ENCODE measurements around the gene LAMA5. TPM values are rescaled to one million over a fixed set of nuclear protein-coding genes. Genes with fewer than 3 reads are reported as not detected.
A peak's percentile ranks its signal among the peaks of the same experiment; 100 is the strongest.

The LAMA5 gene
- polyA plus RNA-seq, 3 donors: 0.05 TPM; not detected in 2

DNA sequence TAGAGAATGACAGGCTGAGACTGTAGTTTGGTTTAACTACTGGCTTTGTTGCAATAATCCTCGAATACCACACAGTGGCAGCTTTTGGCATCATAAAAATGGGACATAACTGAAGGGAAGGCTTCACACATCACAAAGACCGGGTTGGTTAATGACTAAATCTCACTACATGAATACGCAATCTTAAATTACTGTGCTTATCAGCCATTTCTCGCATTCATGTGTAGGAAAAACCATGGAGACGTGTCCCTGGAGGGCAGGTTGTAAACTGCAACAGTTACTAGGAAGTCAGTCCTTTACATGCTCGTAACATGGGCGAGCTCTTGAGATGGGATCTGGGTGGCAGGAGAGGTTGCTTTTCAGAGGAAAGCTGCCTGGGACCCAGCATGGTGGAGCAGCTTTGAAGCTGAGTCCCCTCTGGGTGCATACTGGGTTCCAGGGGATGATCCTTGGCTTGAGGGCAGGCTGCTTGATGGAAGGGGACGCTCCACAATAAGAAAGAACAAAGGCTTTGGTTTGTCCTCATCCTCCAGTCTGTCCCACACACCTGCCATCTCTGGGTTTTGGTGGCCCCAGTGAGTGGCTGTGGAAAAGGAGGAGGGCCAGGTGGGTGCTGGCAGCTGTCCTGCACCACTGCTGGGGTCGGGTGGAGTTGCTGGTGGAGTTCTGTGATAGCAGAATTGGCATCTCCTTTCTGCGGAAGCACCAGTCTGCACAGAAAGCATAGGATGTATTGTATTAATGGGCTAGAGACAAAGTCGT lies 21.9 kb upstream of the LAMA5 start:
- Mint-ChIP-seq H3K27me3 (ENCODE audit: low read depth in 3 of 3) (no peaks in the 10 kb centered on the region), H3K27ac (peak overlapping the region in 2 of 7 donors; percentile 62 to 79), H3K36me3 (peaks cover 39 to 59% of the 10 kb centered on the region in 2 donors), H3K4me1 (peaks cover 26% of the 10 kb centered on the region), H3K9me3 (peaks cover 0 to 1% (median 0%) of the 10 kb centered on the region in 7 donors), H3K4me3 (no peak overlapping the region)
- H3K9me3 ChIP-seq (replicated peaks in 1 of 2; ENCODE audit: control insufficient read depth in 1 of 2, insufficient read depth in 1 of 2, low read length in 2 of 2): no peaks in the 10 kb centered on the region
- H2AFZ ChIP-seq (ENCODE audit: insufficient read depth, low read depth, low read length, poor library complexity, severe bottlenecking): no peak overlapping the region
- no peak overlapping the region for H3K4me2 ChIP-seq (replicated peaks; ENCODE audit: extremely low read depth, low read length, poor library complexity, severe bottlenecking)
- WGBS (ENCODE audit: insufficient coverage): 88% methylated on average over 7 of the region's 11 CpGs
- peaks cover 29% of the 10 kb centered on the region for H4K20me1 ChIP-seq (ENCODE audit: insufficient read depth, low read length)
- no peak overlapping the region for H3K27ac ChIP-seq (ENCODE audit: low read depth in 1 of 2, low read length in 2 of 2)
- TF ChIP-seq, protein P1, sequence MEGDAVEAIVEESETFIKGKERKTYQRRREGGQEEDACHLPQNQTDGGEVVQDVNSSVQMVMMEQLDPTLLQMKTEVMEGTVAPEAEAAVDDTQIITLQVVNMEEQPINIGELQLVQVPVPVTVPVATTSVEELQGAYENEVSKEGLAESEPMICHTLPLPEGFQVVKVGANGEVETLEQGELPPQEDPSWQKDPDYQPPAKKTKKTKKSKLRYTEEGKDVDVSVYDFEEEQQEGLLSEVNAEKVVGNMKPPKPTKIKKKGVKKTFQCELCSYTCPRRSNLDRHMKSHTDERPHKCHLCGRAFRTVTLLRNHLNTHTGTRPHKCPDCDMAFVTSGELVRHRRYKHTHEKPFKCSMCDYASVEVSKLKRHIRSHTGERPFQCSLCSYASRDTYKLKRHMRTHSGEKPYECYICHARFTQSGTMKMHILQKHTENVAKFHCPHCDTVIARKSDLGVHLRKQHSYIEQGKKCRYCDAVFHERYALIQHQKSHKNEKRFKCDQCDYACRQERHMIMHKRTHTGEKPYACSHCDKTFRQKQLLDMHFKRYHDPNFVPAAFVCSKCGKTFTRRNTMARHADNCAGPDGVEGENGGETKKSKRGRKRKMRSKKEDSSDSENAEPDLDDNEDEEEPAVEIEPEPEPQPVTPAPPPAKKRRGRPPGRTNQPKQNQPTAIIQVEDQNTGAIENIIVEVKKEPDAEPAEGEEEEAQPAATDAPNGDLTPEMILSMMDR (IDR thresholded peaks at IDR 0.05): no peak
- H3K4me1 ChIP-seq (ENCODE audit: control insufficient read depth in 1 of 2, insufficient read depth in 2 of 2, low read length in 2 of 2): peaks cover 19 to 25% of the 10 kb centered on the region in 2 donors
- no peaks in the 10 kb centered on the region for H3K27me3 ChIP-seq (ENCODE audit: control insufficient read depth in 2 of 2, insufficient read depth in 2 of 2, low read length in 2 of 2)
- no peak overlapping the region for H3K4me3 ChIP-seq (replicated peaks in 1 of 3; ENCODE audit: low read depth in 2 of 3, low read length in 3 of 3)
- no peak overlapping the region for H3K9ac ChIP-seq (ENCODE audit: insufficient read depth, low read length, poor library complexity, severe bottlenecking)
- peaks cover 24 to 51% of the 10 kb centered on the region in 2 donors for H3K36me3 ChIP-seq (replicated peaks in 1 of 2; ENCODE audit: control insufficient read depth in 1 of 2, insufficient read depth in 2 of 2, low read length in 2 of 2)
- DNase-seq: no peak
- H3K79me2 ChIP-seq (ENCODE audit: insufficient read depth, low read length): peaks cover 46% of the 10 kb centered on the region
- intact Hi-C loops (cut with micrococcal nuclease): loop anchor here (5.0 to 10.0 kb wide), 4 partner anchors 87 to 416 kb away; partner anchors contain the start of genes ADRM1 (in 1 of the 2), OGFR (in 1 of the 2), PSMA7 (in 1 of the 2) and SS18L1 (in 1 of the 2)

DNA sequence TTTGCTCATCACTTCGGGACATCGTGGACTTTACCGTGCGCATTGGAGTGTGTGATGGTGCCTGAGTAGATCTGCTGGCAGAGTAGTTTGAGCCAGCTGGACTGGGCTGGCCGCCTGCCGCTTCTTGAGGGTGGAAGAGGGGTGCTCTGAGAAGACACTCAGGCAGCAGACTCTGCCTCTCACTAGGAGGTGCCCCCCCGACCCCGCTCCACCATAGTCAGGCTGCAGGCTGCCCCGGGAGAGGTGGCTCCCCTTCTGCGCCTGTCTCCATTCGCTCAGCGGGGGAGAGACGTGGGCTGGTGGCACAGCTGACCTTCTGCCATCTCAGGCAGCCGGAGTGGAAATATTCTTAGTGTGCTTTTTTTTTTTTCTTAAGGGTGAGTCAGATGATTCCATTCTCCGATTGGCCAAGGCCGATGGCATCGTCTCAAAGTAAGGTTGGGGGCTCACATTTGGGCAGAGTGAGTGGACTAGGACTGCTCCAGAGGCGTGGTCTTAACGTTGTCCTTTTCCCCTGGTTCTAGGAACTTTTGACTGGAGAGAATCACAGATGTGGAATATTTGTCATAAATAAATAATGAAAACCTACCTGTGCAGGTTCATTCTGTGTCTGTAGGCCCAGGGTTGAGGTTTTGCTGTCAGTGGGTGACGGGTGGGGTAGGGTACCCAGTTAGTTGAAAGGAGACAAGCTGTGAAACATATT lies 21.0 kb upstream of the LAMA5 start:
- H3K36me3 ChIP-seq (replicated peaks in 1 of 2; ENCODE audit: control insufficient read depth in 1 of 2, insufficient read depth in 2 of 2, low read length in 2 of 2): peaks cover 24 to 44% of the 10 kb centered on the region in 2 donors
- WGBS (ENCODE audit: insufficient coverage): 84% methylated on average over 15 of the region's 20 CpGs
- intact Hi-C loops (cut with micrococcal nuclease): loop anchor here (2.0 to 10.0 kb wide), 5 partner anchors 19 to 417 kb away; partner anchors contain the start of genes ADRM1 (in 1 of the 2), CABLES2 (in 1 of the 2), OGFR (in 1 of the 2) and PSMA7 (in 1 of the 2)
- DNase-seq: no peak
- TF ChIP-seq, protein P1 (IDR thresholded peaks at IDR 0.05): no peak
- H2AFZ ChIP-seq (ENCODE audit: insufficient read depth, low read depth, low read length, poor library complexity, severe bottlenecking): no peak overlapping the region
- peaks cover 34 to 52% of the 10 kb centered on the region in 2 donors for H3K36me3 Mint-ChIP-seq
- peak overlapping the region in 5 of 7 donors; percentile 19 to 96 (median 83) for H3K27ac Mint-ChIP-seq
- no peaks in the 10 kb centered on the region for H3K9me3 ChIP-seq (replicated peaks in 1 of 2; ENCODE audit: control insufficient read depth in 1 of 2, insufficient read depth in 1 of 2, low read length in 2 of 2)
- H3K79me2 ChIP-seq (ENCODE audit: insufficient read depth, low read length): peaks cover 46% of the 10 kb centered on the region
- H3K4me3 Mint-ChIP-seq: peak overlapping the region; percentile 89 to 91
- peaks cover 26% of the 10 kb centered on the region for H4K20me1 ChIP-seq (ENCODE audit: insufficient read depth, low read length)
- peak overlapping the region in 1 of 2 donors; percentile 96 for H3K27ac ChIP-seq (ENCODE audit: low read depth in 1 of 2, low read length in 2 of 2)
- no peaks in the 10 kb centered on the region for H3K27me3 ChIP-seq (ENCODE audit: control insufficient read depth in 2 of 2, insufficient read depth in 2 of 2, low read length in 2 of 2)
- peak overlapping the region in 1 of 3 experiments; percentile 96 for H3K4me3 ChIP-seq (replicated peaks in 1 of 3; ENCODE audit: low read depth in 2 of 3, low read length in 3 of 3)
- no peaks in the 10 kb centered on the region for H3K27me3 Mint-ChIP-seq (ENCODE audit: low read depth in 3 of 3)
- peaks cover 0 to 1% (median 0%) of the 10 kb centered on the region in 7 donors for H3K9me3 Mint-ChIP-seq
- peak overlapping the region; percentile 95 for H3K9ac ChIP-seq (ENCODE audit: insufficient read depth, low read length, poor library complexity, severe bottlenecking)
- peaks cover 19 to 25% of the 10 kb centered on the region in 2 donors for H3K4me1 ChIP-seq (ENCODE audit: control insufficient read depth in 1 of 2, insufficient read depth in 2 of 2, low read length in 2 of 2)
- peaks cover 26% of the 10 kb centered on the region for H3K4me1 Mint-ChIP-seq
- H3K4me2 ChIP-seq (replicated peaks; ENCODE audit: extremely low read depth, low read length, poor library complexity, severe bottlenecking): peak overlapping the region; percentile 99
